HL-60 (cell line): Measurements from ENCODE around the gene ASGR1.

Experiments used
- DNase-seq, 2 experiments: peaks; one replicate each; pipeline ENCODE4 v3.0.0-alpha.2; 2010 to 2020; ENCODE audit warnings: low read depth in 1 of 2, low spot score in 1 of 2
- H3K27ac ChIP-seq: fragments of 250-450 bp; sonication (Bioruptor Pico); replicated peaks from 2 replicates; pipeline ENCODE4 v1.5.1; 2020; ENCODE audit warnings: mild to moderate bottlenecking, moderate library complexity
- H3K27me3 ChIP-seq: fragments of 250-450 bp; sonication (Bioruptor Pico); 2 replicates; pipeline ENCODE4 v1.5.1; 2021; ENCODE audit warnings: mild to moderate bottlenecking, moderate library complexity; ENCODE audit not compliant: insufficient read depth, poor library complexity, severe bottlenecking
- H3K4me3 ChIP-seq: replicated peaks from 2 replicates; pipeline ENCODE4 v1.5.1; 2011; ENCODE audit warnings: mild to moderate bottlenecking, control low read depth, low read length; ENCODE audit not compliant: insufficient read depth
- GABPA ChIP-seq: IDR thresholded peaks from 2 replicates; pipeline ENCODE4 v1.6.1; 2012; ENCODE audit warnings: low read depth
- POLR2AphosphoS5 ChIP-seq: IDR thresholded peaks from 2 replicates; pipeline ENCODE4 v1.6.1; 2012; ENCODE audit warnings: low read depth
- SPI1 ChIP-seq: IDR thresholded peaks from 2 replicates; pipeline ENCODE4 v1.6.1; 2012; ENCODE audit warnings: low read depth, mild to moderate bottlenecking, borderline replicate concordance
- TF ChIP-seq, protein P1 (sequence below): IDR thresholded peaks from 2 replicates; pipeline ENCODE4 v1.6.1; 2012; ENCODE audit warnings: low read depth; ENCODE audit not compliant: insufficient replicate concordance
- TF ChIP-seq, protein P2 (sequence below): IDR thresholded peaks from one replicate; pipeline ENCODE4 v1.5.1; 2011; ENCODE audit warnings: low read length, control low read depth, inconsistent platforms; ENCODE audit not compliant: insufficient read depth

Gene ASGR1

DNA sequence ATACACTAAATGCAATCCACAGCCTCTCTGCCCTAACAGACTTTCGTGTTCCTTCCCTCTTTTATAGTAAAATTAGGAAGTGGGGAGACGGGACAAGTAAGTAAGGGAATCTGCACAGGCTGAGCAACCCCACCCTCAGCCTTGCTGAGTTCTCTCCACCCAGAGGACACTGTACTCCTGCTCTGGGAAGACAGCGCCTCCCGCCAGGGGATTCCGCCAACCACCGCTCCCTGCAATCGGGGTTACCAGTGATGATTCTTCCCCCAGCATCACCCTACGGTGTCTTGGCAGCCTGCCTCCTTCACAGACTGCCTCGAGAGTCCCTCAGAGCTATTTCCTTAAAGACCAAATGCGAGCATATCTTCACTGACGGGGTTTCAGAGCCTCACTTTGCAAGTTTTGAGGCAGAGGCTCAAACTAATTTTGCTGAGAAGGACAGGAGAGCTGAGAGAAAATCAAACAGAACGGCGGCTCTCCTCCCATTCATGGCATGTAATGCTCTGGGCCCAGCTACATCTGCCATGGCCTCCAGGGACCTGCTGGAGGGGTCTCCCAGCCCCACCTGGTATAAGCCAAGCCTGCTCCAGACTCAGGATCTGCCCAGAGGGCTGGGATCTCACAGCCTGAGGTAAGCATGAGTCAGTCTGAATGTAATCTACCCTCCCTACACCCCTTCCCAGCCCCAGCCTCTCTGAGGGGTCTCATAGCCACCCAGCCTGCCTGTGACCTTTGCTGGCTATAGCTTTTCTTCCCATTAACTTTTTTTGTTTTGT is 41.8 kb downstream of the ASGR1 start:
- no peak overlapping the region for H3K27ac ChIP-seq
- H3K4me3 ChIP-seq: no peak overlapping the region
- no peak for DNase-seq
- no peaks in the 10 kb centered on the region for H3K27me3 ChIP-seq
- TF ChIP-seq GABPA (no peak), SPI1 (no peak), POLR2AphosphoS5 (no peak)
- TF ChIP-seq, protein P1, sequence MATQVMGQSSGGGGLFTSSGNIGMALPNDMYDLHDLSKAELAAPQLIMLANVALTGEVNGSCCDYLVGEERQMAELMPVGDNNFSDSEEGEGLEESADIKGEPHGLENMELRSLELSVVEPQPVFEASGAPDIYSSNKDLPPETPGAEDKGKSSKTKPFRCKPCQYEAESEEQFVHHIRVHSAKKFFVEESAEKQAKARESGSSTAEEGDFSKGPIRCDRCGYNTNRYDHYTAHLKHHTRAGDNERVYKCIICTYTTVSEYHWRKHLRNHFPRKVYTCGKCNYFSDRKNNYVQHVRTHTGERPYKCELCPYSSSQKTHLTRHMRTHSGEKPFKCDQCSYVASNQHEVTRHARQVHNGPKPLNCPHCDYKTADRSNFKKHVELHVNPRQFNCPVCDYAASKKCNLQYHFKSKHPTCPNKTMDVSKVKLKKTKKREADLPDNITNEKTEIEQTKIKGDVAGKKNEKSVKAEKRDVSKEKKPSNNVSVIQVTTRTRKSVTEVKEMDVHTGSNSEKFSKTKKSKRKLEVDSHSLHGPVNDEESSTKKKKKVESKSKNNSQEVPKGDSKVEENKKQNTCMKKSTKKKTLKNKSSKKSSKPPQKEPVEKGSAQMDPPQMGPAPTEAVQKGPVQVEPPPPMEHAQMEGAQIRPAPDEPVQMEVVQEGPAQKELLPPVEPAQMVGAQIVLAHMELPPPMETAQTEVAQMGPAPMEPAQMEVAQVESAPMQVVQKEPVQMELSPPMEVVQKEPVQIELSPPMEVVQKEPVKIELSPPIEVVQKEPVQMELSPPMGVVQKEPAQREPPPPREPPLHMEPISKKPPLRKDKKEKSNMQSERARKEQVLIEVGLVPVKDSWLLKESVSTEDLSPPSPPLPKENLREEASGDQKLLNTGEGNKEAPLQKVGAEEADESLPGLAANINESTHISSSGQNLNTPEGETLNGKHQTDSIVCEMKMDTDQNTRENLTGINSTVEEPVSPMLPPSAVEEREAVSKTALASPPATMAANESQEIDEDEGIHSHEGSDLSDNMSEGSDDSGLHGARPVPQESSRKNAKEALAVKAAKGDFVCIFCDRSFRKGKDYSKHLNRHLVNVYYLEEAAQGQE: no peak
- TF ChIP-seq, protein P2, sequence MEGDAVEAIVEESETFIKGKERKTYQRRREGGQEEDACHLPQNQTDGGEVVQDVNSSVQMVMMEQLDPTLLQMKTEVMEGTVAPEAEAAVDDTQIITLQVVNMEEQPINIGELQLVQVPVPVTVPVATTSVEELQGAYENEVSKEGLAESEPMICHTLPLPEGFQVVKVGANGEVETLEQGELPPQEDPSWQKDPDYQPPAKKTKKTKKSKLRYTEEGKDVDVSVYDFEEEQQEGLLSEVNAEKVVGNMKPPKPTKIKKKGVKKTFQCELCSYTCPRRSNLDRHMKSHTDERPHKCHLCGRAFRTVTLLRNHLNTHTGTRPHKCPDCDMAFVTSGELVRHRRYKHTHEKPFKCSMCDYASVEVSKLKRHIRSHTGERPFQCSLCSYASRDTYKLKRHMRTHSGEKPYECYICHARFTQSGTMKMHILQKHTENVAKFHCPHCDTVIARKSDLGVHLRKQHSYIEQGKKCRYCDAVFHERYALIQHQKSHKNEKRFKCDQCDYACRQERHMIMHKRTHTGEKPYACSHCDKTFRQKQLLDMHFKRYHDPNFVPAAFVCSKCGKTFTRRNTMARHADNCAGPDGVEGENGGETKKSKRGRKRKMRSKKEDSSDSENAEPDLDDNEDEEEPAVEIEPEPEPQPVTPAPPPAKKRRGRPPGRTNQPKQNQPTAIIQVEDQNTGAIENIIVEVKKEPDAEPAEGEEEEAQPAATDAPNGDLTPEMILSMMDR: no peak

DNA sequence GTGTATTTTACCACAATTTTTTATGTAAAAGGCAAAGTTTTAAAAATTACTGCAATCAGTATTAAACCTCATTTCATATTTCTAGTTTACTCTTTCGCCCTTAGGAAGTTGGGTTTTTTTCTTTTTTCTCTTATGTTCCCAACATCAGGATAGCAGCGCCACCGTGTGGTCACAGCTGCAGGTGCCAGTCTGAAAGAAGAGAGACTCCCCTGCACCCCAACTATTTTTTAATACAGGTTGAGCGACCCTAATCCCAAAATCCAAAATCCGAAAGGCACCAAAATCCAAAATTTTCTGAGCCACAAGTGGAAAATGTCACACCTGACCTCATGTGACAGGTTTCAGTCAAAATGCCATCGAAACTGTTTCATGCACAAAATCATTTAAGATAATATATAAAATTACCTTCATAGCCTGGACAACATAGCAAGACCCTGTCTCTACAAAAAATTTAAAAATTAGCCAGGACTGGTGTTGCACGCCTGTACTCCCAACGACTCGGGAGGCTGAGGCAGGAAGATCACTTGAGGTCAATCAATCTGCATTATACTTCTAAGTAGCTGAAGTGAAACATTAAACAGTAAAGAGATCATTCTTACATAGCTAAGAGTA is 42.8 kb downstream of the ASGR1 start:
- no peaks in the 10 kb centered on the region for H3K27me3 ChIP-seq
- peak in 1 of 2 experiments; percentile 38 for DNase-seq
- no peak overlapping the region for H3K27ac ChIP-seq
- H3K4me3 ChIP-seq: no peak overlapping the region
- TF ChIP-seq, protein P1: no peak
- TF ChIP-seq SPI1: no peak
- no peak for TF ChIP-seq GABPA
- TF ChIP-seq, protein P2: peak; percentile 31

DNA sequence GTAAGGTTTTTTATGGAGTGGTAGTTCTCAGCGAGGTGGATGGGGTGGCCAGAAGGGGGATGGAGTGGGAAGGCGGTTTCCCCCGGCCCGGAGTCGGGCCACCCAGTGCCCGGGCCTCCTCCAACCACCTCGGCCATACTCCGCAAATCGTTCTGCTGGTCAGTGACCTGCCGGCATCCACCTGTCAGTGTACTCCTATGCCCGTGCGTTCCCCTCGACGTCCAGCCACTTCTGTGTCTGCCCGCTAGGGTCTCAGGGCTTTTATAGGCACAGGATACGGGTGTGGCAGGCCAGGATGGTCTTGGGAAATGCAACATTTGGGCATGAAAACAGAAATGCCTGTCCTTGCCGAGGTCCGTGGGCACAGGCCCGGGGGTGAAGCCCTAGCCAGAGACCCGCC is 45.3 kb downstream of the ASGR1 start:
- H3K4me3 ChIP-seq: no peak overlapping the region
- TF ChIP-seq, protein P1: no peak
- TF ChIP-seq GABPA (no peak), SPI1 (no peak), POLR2AphosphoS5 (no peak)
- TF ChIP-seq, protein P2: no peak
- H3K27me3 ChIP-seq: no peaks in the 10 kb centered on the region
- no peak for DNase-seq
- no peak overlapping the region for H3K27ac ChIP-seq
